HepG2 (cell line): ENCODE results near the gene SKI. TPM values are rescaled to one million over a fixed set of nuclear protein-coding genes. Genes with fewer than 3 reads are reported as not detected.

Source experiments
- ATAC-seq: fragments of 200-7000 bp; cut with Tn5 transposase; 3 replicates; pipeline ENCODE4 v1.9.1; 2020; ENCODE audit warnings: mild to moderate bottlenecking, moderate library complexity
- BruUV-seq: library from RNA; stranded (reverse); fragments of 400-500 nt; replicated peaks from 2 replicates; lab custom pipeline; 2021; lab: Mats Ljungman, UMichigan
- CTCF ChIA-PET: fragments of 300-600 bp; formaldehyde crosslinking; extraction: SDS; loops from one replicate; lab custom pipeline; 2021; ENCODE audit warnings: low total read pairs, inconsistent platforms, low intra/inter-chr PET ratio; lab: Yijun Ruan, JAX
- POLR2A ChIA-PET: fragments of 350-600 bp; sonication (Branson Sonifier 250); formaldehyde crosslinking; loops from one replicate; lab custom pipeline; 2020; ENCODE audit warnings: antibody characterized with exemption, inconsistent platforms; lab: Yijun Ruan, JAX
- DNase-seq: peaks from one replicate; pipeline ENCODE4 v3.0.0-alpha.2; 2015; ENCODE audit warnings: low spot score
- FAIRE-seq: peaks from 3 replicates; lab custom pipeline; 2011; peaks lifted over from hg19 to GRCh38; lab: Jason Lieb, UNC
- H2AFZ ChIP-seq: one replicate; pipeline ENCODE4 v1.6.1; 2011; ENCODE audit warnings: low read length, inconsistent platforms
- H3K27ac ChIP-seq: fragments of 300-600 bp; 3 replicates; pipeline ENCODE4 v1.8.0; 2011; ENCODE audit warnings: mixed run types, mild to moderate bottlenecking, mixed read lengths, low read length, inconsistent platforms; ENCODE audit not compliant: insufficient read depth; ENCODE audit errors: extremely low read length
- H3K27me3 ChIP-seq, 2 experiments: fragments of 200-600 bp in 1 of 2; 2 replicates in 1 of 2; 3 replicates in 1 of 2; pipeline versions ENCODE4 v1.6.0 to v1.8.0; 2011; ENCODE audit warnings: low read length in 2 of 2, mild to moderate bottlenecking in 2 of 2, moderate library complexity in 2 of 2, inconsistent platforms in 1 of 2; ENCODE audit not compliant: insufficient read depth in 2 of 2, control insufficient read depth in 1 of 2
- H3K36me3 ChIP-seq, 2 experiments: fragments of 200-600 bp in 1 of 2; replicated peaks in 1 of 2; 2 replicates in 1 of 2; 3 replicates in 1 of 2; pipeline versions ENCODE4 v1.5.1 to v1.8.0; 2011; ENCODE audit warnings: low read length in 2 of 2, inconsistent platforms in 1 of 2; ENCODE audit not compliant: insufficient read depth in 2 of 2, control insufficient read depth in 1 of 2
- H3K4me1 ChIP-seq: 2 replicates; pipeline ENCODE4 v1.5.1; 2012; ENCODE audit warnings: low read length, inconsistent platforms; ENCODE audit not compliant: insufficient read depth
- H3K4me2 ChIP-seq: 2 replicates; pipeline ENCODE4 v1.6.0; 2011; ENCODE audit warnings: low read depth, low read length, inconsistent platforms
- H3K4me3 ChIP-seq, 3 experiments: fragments of 200-600 bp in 1 of 3; sonication (generic), shearing (Covaris generic) in 1 of 3; replicated peaks in 1 of 3; 2 replicates each; pipeline ENCODE4 v1.5.1; 2011 to 2016; ENCODE audit warnings: low read length in 3 of 3, inconsistent platforms in 2 of 3, low read depth in 2 of 3, mild to moderate bottlenecking in 2 of 3, control low read depth in 1 of 3, mixed read lengths in 1 of 3; ENCODE audit not compliant: insufficient read depth in 1 of 3
- H3K79me2 ChIP-seq: one replicate; pipeline ENCODE4 v1.6.1; 2011; ENCODE audit warnings: low read length, inconsistent platforms; ENCODE audit not compliant: insufficient read depth
- H3K9ac ChIP-seq: 2 replicates; pipeline ENCODE4 v1.6.0; 2011; ENCODE audit warnings: mild to moderate bottlenecking, low read depth, low read length, inconsistent platforms; ENCODE audit not compliant: insufficient read depth
- H3K9me3 ChIP-seq: 2 replicates; pipeline ENCODE4 v1.5.1; 2012; ENCODE audit warnings: mild to moderate bottlenecking, low read length
- H4K20me1 ChIP-seq: 2 replicates; pipeline ENCODE4 v1.6.0; 2011; ENCODE audit warnings: inconsistent platforms, mild to moderate bottlenecking, low read length, moderate library complexity; ENCODE audit not compliant: insufficient read depth
- HOXA7 ChIP-seq: sonication (generic); formaldehyde crosslinking; IDR thresholded peaks from 2 replicates; pipeline ENCODE4 v1.8.1; 2022; ENCODE audit warnings: mild to moderate bottlenecking, missing genetic modification reagents, moderate library complexity
- IRX3 ChIP-seq: sonication (generic); formaldehyde crosslinking; IDR thresholded peaks from 2 replicates; pipeline ENCODE4 v1.8.1; 2023; ENCODE audit warnings: mild to moderate bottlenecking, low read depth, missing genetic modification reagents, borderline replicate concordance
- MTA3 ChIP-seq: sonication (generic); formaldehyde crosslinking; IDR thresholded peaks from 2 replicates; pipeline ENCODE4 v1.4.0; 2020; ENCODE audit warnings: missing genetic modification reagents
- NAIF1 ChIP-seq: sonication (generic); formaldehyde crosslinking; IDR thresholded peaks from 2 replicates; pipeline ENCODE4 v1.5.0; 2020; ENCODE audit warnings: mild to moderate bottlenecking, missing genetic modification reagents, borderline replicate concordance
- NFE2L2 ChIP-seq: fragments of 150-350 bp; IDR thresholded peaks from 2 replicates; pipeline ENCODE4 v1.6.1; 2014; ENCODE audit warnings: low read length
- PAX8 ChIP-seq: sonication (generic); formaldehyde crosslinking; IDR thresholded peaks from 2 replicates; pipeline ENCODE4 v1.8.0; 2022; ENCODE audit warnings: mild to moderate bottlenecking, missing genetic modification reagents, borderline replicate concordance
- POLR2AphosphoS5 ChIP-seq: IDR thresholded peaks from 2 replicates; pipeline ENCODE4 v1.6.1; 2012; ENCODE audit warnings: low read depth, low read length
- PRMT3 ChIP-seq: sonication (generic); formaldehyde crosslinking; IDR thresholded peaks from 2 replicates; pipeline ENCODE4 v1.8.1; 2022; ENCODE audit warnings: low read depth, mild to moderate bottlenecking, moderate library complexity, missing genetic modification reagents, borderline replicate concordance
- RCOR2 ChIP-seq: IDR thresholded peaks from 2 replicates; pipeline ENCODE4 v1.6.1; 2016; ENCODE audit warnings: missing biosample characterization, missing genetic modification reagents
- SRSF1 ChIP-seq: fragments of 200-400 bp; formaldehyde crosslinking; optimal IDR thresholded peaks from 2 replicates; pipeline ENCODE3; 2017; ENCODE audit warnings: mild to moderate bottlenecking, low read depth, low read length, moderate library complexity
- STAT6 ChIP-seq: sonication (generic); formaldehyde crosslinking; IDR thresholded peaks from 2 replicates; pipeline ENCODE4 v1.4.0; 2020; ENCODE audit warnings: missing genetic modification reagents, mild to moderate bottlenecking, borderline replicate concordance
- TERF1 ChIP-seq: sonication (generic); formaldehyde crosslinking; IDR thresholded peaks from 2 replicates; pipeline ENCODE4 v1.8.0; 2022; ENCODE audit warnings: mild to moderate bottlenecking, missing genetic modification reagents, moderate library complexity
- ZBTB33 ChIP-seq: sonication (generic); formaldehyde crosslinking; IDR thresholded peaks from 2 replicates; pipeline ENCODE4 v1.4.0; 2020; ENCODE audit warnings: missing genetic modification reagents
- ZNF17 ChIP-seq: sonication (generic); formaldehyde crosslinking; IDR thresholded peaks from 2 replicates; pipeline ENCODE4 v1.5.0; 2020; ENCODE audit warnings: mild to moderate bottlenecking, missing genetic modification reagents
- ZNF3 ChIP-seq: IDR thresholded peaks from 2 replicates; pipeline ENCODE4 v1.7.0; 2017; ENCODE audit warnings: inconsistent platforms
- ZNF350 ChIP-seq: sonication (generic); formaldehyde crosslinking; IDR thresholded peaks from 2 replicates; pipeline ENCODE4 v1.4.0; 2020; ENCODE audit warnings: mild to moderate bottlenecking, low read depth, missing genetic modification reagents, borderline replicate concordance
- ZNF546 ChIP-seq: sonication (generic); formaldehyde crosslinking; conservative IDR thresholded peaks from 2 replicates; pipeline ENCODE4 v1.8.1; 2023; ENCODE audit warnings: mild to moderate bottlenecking, missing genetic modification reagents
- WGBS: methylation state at CpG from one replicate; pipeline ENCODE4 v1.1.6; 2017; ENCODE audit warnings: low lambda C conversion rate; 5-methylcytosine and 5-hydroxymethylcytosine counted together
- in situ Hi-C: cut with HindIII; loops from 2 replicates; pipeline ENCODE4 v1.10.0; 2017; ENCODE audit warnings: low pct_unique_long_range_greater_than_20kb; ENCODE audit not compliant: extremely low pct_ligation_motif_present
- intact Hi-C: fragments of 100-400 bp; cut with micrococcal nuclease; formaldehyde crosslinking; loops from one replicate; pipeline ENCODE4 v1.10.0; 2022; ENCODE audit not compliant: unreplicated experiment
- polyA plus RNA-seq, 8 experiments: library from polyadenylated mRNA; depleted of rRNA in 3 of 8; stranded (reverse) in 7 of 8; unstranded in 1 of 8; fragments of >200 nt; fragmentation: Illumina TruSeq in 4 of 8; extraction: Trizol in 4 of 8; gene quantifications; 2 replicates each; pipeline versions ENCODE4 v1.2.1 to v1.2.3, GENCODE V29; 2011 to 2016; ENCODE audit warnings: low read depth in 4 of 8, missing spikeins in 1 of 8, mixed read lengths in 1 of 8; ENCODE audit not compliant: insufficient read depth in 1 of 8
- total RNA-seq, 5 experiments: library from RNA; depleted of rRNA; stranded (reverse); fragments of >200 nt; fragmentation: Illumina TruSeq; extraction: Trizol; gene quantifications; 2 replicates each; pipeline ENCODE4 v1.2.3, GENCODE V29; 2016; ENCODE audit warnings: low read depth in 1 of 5
- TF ChIP-seq, protein P1 (sequence below): sonication (generic); formaldehyde crosslinking; IDR thresholded peaks from 2 replicates; pipeline ENCODE4 v1.5.0; 2020; ENCODE audit warnings: missing genetic modification reagents

SKI gene
- total and polyA plus RNA-seq, 2 of the 13 experiments (the other 11 are each of a cell fraction or from before 2014, with no cell fraction given): 4.7 to 6.9 TPM

- CTCF ChIA-PET: interaction anchor here (1.3 kb wide), 1 partner anchor 31 kb away, joined by 3 read pairs; no protein-coding TSS in a partner anchor
- no TSS peak for BruUV-seq
- TF ChIP-seq NAIF1 (CRISPR knock-in tag): no peak
- no peak for TF ChIP-seq ZNF546 (CRISPR knock-in tag)
- no peak for TF ChIP-seq TERF1 (CRISPR knock-in tag)
- no peak for TF ChIP-seq ZNF17 (CRISPR knock-in tag)
- no peak for TF ChIP-seq HOXA7
- TF ChIP-seq, protein P1, sequence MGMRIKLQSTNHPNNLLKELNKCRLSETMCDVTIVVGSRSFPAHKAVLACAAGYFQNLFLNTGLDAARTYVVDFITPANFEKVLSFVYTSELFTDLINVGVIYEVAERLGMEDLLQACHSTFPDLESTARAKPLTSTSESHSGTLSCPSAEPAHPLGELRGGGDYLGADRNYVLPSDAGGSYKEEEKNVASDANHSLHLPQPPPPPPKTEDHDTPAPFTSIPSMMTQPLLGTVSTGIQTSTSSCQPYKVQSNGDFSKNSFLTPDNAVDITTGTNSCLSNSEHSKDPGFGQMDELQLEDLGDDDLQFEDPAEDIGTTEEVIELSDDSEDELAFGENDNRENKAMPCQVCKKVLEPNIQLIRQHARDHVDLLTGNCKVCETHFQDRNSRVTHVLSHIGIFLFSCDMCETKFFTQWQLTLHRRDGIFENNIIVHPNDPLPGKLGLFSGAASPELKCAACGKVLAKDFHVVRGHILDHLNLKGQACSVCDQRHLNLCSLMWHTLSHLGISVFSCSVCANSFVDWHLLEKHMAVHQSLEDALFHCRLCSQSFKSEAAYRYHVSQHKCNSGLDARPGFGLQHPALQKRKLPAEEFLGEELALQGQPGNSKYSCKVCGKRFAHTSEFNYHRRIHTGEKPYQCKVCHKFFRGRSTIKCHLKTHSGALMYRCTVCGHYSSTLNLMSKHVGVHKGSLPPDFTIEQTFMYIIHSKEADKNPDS (CRISPR knock-in tag): no peak
- no peak for TF ChIP-seq STAT6 (CRISPR knock-in tag)
- no peak for TF ChIP-seq IRX3 (CRISPR knock-in tag)
- TF ChIP-seq PAX8 (CRISPR knock-in tag): no peak
- TF ChIP-seq PRMT3 (CRISPR knock-in tag): no peak
- no peak for TF ChIP-seq SRSF1
- TF ChIP-seq ZBTB33 (CRISPR knock-in tag): peak; percentile 79
- no peak for TF ChIP-seq ZNF3 (CRISPR knock-in tag)
- TF ChIP-seq ZNF350 (CRISPR knock-in tag): no peak
- TF ChIP-seq NFE2L2: no peak
- no peak for TF ChIP-seq MTA3 (CRISPR knock-in tag)
- TF ChIP-seq POLR2AphosphoS5: no peak
- no peak for TF ChIP-seq RCOR2 (CRISPR knock-in tag)
Measured at GRCh38 chr1:2237773-2238172, 9.7 kb downstream of the SKI start.

More at GRCh38 chr1:2237773-2238172, 9.7 kb downstream of the SKI start:
- Histone ChIP-seq H3K27me3 (no peaks in the 10 kb centered on the region), H3K4me3 (no peak overlapping the region), H3K9me3 (no peaks in the 10 kb centered on the region), H3K36me3 (peaks cover 8 to 26% of the 10 kb centered on the region in 2 experiments), H4K20me1 (peaks cover 70% of the 10 kb centered on the region), H3K4me1 (peaks cover 85% of the 10 kb centered on the region), H2AFZ (no peak overlapping the region), H3K79me2 (peaks cover 91% of the 10 kb centered on the region), H3K4me2 (0 out of 2 replicates have a peak overlapping the region, but pooled peaks have one; percentile 18), H3K27ac (peak overlapping the region; percentile 20), H3K9ac (no peak overlapping the region)
- intact Hi-C loops (no loop called here), in situ Hi-C loops (no loop called here)
- no peak for FAIRE-seq
- peak; percentile 5; the same call in 2 of the 3 replicates for ATAC-seq
- no peak for DNase-seq
- POLR2A ChIA-PET: interaction anchor here (1.9 kb wide), 1 partner anchor 13 kb away, joined by 4 read pairs; no protein-coding TSS in a partner anchor
- WGBS: 72% methylated on average over 3 of the region's 19 CpGs
